NCI-H1436 treated with DMSO at 0.1 percent for 48 hours (cell line): Measurements from ENCODE around the gene PLCG2.
"Not testable (repeated sequence)": the region's sequence is repeated elsewhere in the genome, so short reads cannot be mapped to it uniquely, and the experiment has no call there.

Source experiments
- DNase-seq: peaks from one replicate; lab custom pipeline; 2025; lab: John Stamatoyannopoulos, UW

The PLCG2 gene

DNA sequence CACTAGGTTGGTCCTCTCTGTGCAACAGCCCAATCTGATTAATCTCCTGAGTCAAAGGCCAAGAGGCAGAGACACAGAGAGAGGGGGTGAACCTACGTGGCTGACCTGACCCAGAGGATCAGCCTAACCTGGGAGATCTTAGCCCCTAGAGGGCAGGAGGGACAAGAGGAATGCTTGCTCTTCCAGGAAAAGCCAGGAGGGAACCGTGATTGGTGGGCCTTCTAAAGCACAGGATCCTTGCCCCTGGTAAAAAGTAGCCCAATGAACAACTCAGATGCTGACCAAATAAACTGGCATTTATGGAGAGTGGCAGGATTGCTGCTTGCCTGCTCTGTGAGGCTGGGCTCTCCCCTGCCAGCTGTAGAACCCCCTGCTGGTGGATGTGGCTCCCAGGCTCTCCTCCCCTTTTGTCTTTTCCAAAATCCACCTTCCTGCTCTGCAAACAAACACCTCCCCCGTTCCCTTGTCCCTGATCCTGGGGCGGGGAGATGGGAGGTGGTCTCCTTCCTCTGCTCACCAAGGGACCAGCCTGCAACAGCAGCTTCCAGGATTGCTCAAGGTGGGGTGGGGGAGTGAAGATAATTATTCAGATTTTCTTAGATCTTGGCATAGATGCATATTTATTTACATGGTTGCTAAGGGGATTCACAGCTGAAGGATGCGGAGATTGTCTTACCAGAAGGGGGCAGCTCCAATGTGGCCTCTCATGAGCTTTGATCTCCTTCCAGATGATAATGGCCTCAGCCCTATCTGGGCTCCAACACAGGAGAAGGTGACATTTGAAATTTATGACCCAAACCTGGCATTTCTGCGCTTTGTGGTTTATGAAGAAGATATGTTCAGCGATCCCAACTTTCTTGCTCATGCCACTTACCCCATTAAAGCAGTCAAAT lies 160.3 kb downstream of the PLCG2 start:
- no peak for DNase-seq

DNA sequence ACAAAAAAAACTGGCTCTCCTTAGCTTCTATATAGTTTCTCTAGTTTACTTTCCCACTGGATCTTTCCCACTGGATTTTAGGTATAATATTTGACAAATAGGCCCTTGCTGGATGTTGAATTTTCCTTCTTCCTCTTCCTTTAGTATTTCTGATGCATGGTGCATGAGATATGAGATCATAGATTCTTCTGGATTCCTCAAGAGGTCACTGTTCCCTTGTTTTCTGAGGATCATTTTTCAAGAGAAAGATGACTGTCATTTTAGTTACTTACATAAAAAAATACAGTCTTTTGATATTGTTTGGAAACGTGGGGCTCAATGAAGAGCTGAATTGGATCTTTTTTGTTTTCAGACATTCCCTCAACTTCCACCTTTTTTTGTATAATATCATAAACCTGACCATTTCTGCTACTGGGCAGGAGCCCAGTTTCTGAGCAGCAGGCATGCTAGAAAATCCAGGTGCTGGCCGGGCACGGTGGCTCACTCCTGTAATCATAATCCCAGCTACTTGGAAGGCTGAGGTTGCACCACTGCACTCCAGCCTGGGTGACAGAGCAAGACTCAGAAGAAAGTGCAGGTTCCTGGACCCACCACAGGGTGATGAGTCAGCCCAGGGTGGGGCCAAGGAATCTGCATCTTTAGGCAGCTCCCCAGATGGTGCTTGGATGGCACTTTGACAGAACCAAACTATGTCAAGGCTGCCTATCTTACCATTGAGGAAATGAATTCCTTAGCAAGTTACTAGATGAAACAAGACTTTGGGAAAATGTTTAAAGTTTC lies 161.9 kb downstream of the PLCG2 start:
- no peak for DNase-seq

DNA sequence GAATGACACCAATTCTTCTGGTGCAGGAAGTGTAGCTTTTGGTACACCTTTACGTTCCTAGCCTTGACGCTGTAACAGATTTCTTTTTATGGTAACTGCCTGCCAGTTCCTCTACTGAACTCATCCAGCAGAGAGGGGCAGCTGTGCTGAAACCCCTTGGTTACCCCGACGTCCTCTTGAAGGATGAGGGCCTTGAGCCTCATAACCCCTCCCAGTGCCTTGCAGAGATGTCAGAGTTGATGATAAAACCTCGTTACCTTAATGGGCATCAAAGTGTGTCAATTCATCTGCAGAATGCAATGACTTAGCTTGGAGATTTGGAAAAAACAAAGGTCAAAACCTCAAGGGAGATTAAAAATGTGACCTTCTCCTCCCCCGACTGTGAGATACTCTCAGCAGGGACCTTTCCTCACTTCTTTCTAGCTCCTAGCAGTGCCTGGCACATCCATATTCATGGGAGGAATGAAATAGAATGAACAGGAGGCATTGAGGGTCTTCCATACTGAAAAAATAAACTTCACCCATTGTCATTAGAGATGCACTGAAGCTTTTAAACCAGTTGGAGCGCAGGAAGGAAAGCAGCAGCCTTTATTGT lies 163.0 kb downstream of the PLCG2 start:
- DNase-seq = no peak

DNA sequence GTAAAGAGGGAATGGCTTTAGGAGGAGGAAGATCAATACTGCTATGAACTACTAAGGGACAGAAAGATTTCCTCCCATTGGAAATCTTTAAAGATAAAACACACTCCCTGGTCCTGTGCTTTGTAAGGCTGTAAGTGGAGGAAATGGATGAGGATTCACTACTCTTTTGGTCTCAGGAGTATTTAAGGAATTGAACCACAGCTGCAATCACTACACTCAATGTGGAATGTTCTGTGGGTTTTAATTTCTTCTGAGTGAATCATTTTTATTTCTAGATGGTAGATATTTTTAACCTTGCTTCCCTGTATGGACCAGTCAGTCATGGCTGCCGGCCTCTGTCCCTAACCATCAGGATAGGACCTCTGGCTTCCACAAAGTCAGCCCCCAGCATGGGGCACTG lies 166.6 kb downstream of the PLCG2 start:
- DNase-seq = no peak

DNA sequence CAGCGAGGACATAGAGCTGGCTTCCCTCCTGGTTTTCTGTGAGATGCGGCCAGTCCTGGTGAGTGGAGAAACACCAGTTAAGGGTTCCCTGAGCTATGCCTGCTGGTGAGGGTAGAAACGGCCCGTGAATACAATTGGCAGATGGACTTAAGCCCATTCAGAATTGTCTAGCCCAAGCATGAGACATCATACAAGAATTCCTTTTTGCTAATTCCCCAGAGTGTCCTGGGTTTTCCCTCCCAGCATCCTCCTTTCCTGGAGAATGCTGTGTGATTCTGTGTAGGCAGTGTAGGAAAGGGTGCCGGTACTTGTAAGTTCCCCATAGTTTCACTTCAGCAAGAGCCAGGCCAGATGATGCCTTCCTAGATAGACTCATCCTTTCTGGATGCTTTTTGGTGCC lies 167.1 kb downstream of the PLCG2 start:
- DNase-seq = no peak

DNA sequence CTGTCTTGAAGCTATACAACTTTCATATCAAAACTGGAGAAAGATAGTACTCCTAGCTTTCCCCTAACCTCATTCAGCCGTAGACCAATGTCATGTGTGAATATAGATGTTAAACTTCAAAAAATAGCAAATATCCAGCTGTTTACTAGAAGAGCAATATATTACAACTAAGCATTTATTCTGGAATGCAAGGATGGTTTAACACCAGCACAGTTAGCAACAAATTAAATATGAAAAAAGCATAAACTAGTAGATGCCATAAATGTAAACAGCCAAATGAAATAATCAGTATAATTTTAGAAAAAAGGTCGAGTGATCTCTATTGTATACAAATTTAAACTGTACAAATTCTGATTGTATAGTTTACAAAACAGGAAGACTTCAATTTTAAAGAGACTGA lies 172.5 kb downstream of the PLCG2 start:
- no peak for DNase-seq

DNA sequence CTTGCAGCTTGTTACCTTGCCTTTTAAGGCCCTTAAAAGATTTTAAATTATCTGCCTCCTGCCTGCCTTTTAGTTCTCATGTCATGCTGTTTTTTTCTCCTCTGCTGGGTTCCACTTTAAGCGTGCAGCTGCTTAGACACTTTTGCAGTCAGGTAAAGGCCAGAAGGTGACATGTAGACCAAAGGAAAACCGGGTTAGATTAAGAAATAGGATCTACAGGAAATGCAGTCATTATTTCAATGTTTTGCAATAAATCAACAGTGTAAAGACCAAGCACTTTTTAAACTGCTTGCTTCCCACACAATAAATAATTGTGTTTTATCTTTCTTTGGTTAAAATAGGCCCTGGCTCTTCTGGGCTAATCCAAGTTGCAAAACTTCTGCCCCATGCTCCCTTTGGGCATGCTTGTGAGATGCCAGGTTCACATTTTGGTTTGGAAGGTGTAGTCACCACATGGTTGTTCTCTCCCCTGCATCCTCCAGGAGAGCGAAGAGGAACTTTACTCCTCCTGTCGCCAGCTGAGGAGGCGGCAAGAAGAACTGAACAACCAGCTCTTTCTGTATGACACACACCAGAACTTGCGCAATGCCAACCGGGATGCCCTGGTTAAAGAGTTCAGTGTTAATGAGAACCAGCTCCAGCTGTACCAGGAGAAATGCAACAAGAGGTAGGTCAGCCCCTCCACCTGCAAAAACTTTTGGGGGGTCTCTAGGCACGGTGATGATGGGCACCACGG lies 177.3 kb downstream of the PLCG2 start:
- no peak for DNase-seq

DNA sequence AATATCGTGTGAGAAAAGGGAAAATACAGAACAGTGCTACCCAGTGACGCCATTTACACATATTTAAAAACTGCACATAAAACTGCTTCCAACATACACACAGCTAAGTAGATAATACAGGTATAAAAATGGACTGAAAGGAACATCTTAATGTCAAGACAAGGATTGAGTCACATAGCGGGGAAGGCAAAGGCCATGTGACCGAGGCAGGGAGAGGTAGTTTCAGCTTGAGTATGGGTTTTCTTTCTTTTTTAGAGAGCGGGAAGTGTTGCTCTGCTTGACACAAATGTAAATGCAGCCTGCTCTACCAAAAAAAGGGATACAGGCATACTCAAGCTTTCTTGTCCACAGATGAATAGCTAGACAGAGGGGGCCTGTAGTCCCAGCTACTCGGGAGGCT lies 185.7 kb downstream of the PLCG2 start:
- no peak for DNase-seq

DNA sequence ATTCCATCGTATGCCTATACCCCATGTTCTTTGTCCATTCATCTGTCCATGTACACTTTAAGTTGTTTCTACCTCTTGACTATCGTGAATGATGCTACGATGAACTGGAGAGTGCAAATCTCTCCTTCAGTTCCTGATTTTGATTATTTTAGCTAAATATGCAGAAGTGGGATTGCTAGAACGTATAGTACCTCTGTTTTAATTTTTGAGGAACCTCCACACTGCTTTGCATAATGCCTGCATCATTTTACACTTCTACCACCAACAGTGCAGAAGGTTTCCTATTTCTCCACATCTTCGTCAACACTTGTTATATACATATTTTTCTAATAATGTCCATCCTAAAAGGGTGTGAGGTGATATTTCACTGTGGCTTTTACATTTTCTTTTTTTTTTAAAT lies 188.3 kb downstream of the PLCG2 start:
- DNase-seq = no peak

DNA sequence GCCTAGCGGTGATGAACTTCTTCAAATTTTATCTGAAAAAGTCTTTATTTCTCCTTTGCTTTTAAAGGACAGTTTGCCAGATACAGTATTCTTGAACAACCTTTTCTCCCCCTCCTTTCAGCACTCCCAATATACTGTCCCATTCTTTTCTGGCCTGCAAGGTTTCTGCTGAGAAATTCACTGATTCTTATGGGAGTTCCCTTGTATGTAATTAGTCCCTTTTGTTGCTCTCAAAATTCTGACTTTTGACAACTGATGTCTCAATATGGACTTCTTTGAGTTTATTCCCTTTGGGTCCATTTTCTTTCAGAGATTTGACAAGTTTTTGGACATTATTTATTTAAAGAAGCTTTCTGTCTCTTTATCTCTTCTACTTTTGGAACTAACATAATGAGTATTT lies 192.8 kb downstream of the PLCG2 start:
- no peak for DNase-seq

DNA sequence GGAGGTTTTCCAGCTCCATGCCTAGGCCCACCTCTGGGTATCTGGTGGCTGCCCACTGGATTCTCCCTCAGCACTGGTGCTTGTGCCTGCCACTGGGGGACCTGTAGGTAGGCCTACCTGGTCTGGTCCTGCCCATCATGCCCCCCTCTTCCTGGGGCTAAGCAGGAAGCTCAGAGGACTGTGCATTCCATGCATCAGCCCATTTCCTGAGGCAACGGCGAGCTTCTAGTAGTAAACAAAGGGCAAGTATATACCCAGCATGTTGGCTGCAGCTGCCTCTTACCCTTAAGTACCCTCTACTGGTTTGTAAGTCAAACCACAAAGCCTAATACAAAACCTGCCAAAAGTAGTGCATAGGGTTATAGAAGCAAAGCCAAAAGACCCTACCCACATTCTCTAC lies 194.6 kb downstream of the PLCG2 start:
- no peak for DNase-seq

DNA sequence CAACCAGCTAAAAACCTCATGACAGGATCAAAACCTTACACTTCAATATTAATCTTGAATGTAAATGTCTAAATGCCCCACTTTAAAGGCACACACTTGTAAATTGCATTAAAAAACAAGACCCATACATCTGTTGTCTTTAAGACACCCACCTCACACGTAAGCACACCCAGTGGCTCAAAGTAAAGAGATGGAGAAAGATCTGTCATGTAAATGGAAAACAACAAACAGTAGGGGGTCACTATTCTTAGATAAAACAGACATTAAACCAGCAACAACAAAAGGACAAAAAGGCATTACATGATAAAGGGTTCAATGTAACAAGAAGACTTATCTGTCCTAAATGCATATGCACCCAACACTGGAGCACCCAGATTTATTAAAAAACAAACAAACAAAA lies 196.5 kb downstream of the PLCG2 start:
- DNase-seq = no peak

DNA sequence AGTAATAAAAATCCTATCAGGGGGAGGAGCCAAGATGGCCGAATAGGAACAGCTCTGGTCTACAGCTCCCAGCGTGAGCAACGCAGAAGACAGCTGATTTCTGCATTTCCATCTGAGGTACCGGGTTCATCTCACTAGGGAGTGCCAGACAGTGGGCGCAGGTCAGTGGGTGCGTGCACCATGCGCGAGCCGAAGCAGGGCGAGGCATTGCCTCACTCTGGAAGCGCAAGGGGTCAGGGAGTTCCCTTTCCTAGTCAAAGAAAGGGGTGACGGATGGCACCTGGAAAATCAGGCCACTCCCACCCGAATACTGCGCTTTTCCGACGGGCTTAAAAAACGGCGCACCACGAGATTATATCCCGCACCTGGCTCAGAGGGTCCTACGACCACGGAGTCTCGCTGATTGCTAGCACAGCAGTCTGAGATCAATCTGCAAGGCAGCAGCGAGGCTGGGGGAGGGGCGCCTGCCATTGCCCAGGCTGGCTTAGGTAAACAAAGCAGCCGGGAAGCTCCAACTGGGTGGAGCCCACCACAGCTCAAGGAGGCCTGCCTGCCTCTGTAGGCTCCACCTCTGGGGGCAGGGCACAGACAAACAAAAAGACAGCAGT lies 198.3 kb downstream of the PLCG2 start:
- DNase-seq = not testable (repeated sequence)

DNA sequence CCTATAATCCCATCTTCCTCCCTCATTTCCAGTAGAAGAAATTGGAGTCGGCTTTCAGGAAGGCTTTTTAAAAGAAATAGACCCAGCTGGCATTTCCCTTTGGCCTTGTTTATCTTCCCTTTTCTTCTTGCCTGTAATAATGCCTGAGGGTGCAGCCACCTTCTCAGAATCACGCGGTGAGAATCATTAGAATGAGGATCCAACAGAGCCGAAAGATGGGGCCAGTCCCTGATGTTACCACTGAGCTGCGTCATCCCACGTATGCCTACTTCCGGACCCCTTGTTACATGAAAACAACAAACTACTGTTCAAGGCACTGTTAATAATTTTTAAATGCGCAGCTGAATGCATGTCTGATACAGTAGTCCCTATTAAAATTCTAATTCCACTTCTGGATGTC lies 208.0 kb downstream of the PLCG2 start:
- DNase-seq = no peak

DNA sequence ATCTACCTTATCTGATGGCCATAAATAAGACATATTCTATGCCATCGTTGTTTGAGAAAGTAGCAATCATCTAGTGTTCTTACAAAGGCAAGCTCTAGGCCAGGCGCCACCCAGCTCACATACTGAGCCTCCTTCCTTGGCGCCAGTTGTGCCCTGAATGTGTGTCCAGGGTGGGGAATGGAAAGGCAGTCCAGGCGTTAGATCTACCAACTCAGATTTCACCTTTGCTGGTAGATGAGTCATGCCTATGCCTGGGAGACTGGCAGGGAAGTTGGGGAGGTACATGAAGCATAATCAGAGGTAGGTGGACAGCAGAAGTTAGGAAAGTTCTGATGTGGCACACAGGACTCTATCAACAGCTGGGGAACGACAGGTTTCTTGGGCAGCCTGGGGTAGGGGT lies 208.6 kb downstream of the PLCG2 start:
- no peak for DNase-seq

DNA sequence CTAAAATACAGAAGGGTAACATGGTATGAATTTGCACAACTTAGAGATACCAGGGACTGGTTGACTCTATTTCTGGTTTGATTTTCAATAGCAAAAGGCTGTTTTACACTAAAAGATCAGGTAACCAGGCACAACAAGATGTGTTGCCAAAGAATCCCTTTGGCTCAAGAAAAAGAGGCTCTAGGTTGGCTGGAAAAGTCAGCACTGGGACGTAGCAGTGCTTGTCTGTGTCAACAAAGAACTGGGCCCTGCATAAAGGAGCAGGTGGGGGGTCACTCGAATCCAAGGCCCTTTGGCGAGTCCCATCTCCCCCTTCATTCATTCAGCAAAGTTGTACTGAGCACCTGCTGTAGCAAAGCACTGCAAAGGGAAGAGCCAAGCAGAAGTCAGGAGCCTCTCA lies 213.8 kb downstream of the PLCG2 start:
- DNase-seq = no peak

DNA sequence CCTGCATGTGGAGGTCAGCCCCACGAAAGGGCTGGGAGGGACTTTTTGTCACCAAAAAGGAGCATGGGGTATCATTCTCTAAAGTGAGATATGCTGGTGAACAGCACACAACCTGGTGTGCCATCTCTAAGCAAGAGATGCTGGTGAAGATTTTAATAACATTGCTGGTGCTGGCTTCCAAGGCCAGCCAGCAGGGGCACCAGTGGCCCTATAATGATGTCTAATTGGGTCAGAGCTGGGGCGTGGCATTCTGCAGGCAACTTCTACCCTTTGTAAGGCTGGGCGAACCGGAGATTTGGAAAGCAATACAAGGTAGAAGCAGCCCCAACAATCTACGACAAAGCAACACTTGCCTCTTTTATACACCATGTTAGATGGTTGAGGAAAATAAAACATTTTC lies 215.4 kb downstream of the PLCG2 start:
- no peak for DNase-seq

DNA sequence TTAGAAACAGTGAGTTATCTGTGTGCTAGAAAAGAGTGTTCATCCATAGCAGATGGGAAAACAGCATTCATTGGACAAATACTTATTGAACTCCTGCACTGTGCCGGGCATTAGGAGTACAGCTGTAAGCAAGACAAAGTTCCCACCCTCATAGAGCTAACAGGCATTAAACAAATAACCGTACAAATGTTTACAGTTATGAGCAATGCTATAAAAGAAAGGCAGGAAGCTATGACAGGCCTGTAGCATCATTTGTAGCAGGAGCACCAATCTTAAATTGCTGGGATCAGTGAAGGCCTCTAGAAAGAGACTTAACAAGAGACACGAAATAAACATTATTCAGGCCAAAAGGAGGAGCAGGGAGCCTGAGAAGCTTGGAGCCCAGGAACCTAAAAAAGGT lies 216.6 kb downstream of the PLCG2 start:
- no peak for DNase-seq

DNA sequence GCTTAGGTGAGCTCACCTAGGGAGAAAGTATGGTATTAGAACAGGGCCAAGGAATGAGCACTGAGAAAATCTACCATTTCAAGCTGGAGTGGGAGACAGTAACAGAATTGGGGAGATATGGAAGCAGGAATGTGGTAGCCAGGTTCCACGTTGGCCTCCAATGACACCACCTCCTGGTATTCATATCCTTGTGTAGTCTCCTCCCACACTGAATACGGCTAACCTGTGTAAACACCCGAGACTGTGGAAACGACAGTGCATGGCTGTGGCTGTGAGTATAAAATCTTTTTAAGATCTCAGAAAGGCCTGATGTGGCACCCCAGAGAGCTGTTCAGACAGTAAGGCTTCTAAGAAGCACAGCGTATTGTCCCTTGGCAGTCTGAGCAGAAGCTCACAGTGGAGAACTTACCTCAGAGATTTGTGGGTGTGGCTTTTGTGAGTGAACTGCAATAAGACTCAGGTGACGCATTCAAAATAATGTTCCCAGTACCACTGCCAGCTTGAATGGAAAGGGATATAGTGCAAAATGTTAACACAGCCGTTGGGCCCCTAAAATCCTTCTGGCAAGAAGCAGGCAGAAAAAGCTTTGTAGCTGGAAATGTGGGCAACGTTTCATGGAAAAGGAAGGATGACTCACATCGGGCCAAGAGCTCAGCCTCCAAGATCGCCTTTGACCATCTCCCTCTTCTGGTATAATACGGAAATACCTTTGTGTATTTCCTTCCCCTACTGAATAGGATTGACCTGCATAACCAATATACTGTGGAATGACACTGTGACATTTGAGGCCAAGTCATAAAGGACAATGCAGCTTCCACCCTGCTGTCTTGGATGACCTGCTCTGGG lies 217.8 kb downstream of the PLCG2 start:
- DNase-seq = no peak

DNA sequence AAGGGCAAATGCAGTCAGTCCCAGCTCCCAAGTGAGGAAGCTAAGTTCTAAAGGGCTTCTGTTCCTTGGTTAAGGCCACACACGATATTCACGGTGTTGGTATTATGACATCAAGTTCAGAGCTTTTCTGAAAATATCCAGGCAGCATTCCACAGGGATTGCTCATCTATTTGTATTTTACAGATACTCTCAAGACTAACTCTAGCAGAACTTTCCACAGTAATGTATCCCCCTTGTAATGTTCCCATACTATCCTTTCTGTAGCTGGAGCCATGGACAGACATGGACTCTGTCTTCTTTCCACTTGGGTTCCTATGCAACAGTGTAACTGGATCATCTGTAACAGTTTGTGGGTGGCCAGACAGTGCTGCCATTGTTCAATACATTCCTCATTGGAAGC lies 218.6 kb downstream of the PLCG2 start:
- DNase-seq = no peak

DNA sequence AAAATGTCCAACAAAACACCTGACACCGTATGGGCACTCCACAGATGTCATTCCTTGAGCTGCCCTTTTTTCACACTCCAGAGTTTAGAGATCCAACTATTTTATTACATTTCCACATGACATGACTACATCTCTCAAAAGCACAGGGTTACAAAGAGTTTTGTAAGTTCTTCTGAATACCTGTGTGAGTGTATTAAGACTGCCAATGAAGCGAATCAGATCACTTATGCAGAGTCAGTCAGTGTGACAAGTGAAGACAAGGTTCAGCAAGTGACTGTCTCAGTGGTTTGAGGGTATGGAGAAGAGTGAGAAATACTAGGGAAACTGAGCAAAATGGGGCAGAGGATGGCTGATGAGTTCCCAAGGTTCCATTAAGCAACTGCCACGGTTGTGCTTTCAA lies 223.7 kb downstream of the PLCG2 start:
- DNase-seq = no peak
